Measurements from ENCODE around the gene C1QTNF8.

The C1QTNF8 gene

DNA sequence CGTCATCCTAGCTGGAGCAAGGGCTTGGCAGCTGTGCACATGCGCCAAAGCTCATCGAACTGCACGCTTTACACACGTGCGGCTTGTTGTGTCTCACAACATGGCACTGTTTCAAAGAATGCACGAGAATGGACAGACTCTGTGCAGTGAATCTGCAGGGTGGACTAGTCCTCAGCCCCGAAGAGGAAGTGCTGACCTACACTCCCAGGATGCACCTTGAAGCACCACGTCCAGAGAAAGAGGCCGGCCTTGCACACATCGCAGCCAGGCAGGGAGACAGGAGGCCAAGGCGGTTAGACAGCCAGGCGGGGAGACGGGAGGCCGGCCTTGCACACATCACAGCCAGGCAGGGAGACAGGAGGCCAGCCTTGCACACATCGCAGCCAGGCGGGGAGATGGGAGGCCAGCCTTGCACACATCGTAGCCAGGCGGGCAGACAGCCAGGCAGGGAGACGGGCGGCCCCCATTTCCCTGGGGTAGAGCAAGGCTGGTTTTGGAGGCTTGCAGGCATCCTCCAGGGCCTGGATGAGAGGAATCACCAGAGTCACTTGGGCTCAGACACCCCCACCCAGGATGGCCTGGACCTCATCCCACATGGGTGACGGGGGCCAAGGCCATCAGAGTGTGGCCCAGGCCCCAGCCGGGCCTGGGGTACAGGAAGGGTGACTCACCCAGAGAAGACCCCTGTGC, 47.9 kb upstream of the C1QTNF8 start:
- no peak overlapping the region for H3K27ac ChIP-seq (ENCODE audit: low read length)
- H3K27me3 ChIP-seq (ENCODE audit: insufficient read depth, low read length, poor library complexity), result no peaks in the 10 kb centered on the region
- TF ChIP-seq, protein P1, sequence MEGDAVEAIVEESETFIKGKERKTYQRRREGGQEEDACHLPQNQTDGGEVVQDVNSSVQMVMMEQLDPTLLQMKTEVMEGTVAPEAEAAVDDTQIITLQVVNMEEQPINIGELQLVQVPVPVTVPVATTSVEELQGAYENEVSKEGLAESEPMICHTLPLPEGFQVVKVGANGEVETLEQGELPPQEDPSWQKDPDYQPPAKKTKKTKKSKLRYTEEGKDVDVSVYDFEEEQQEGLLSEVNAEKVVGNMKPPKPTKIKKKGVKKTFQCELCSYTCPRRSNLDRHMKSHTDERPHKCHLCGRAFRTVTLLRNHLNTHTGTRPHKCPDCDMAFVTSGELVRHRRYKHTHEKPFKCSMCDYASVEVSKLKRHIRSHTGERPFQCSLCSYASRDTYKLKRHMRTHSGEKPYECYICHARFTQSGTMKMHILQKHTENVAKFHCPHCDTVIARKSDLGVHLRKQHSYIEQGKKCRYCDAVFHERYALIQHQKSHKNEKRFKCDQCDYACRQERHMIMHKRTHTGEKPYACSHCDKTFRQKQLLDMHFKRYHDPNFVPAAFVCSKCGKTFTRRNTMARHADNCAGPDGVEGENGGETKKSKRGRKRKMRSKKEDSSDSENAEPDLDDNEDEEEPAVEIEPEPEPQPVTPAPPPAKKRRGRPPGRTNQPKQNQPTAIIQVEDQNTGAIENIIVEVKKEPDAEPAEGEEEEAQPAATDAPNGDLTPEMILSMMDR (IDR thresholded peaks at IDR 0.05; ENCODE audit: borderline replicate concordance, extremely low read depth, low read length, poor library complexity, severe bottlenecking), result no peak
- no peak for TF ChIP-seq EZH2 (IDR thresholded peaks at IDR 0.05; ENCODE audit: borderline replicate concordance, low read depth, low read length, severe bottlenecking)

GRCh38 chr16:1142911-1143310, 46.9 kb upstream of the C1QTNF8 start:
- ATAC-seq (ENCODE audit: insufficient read depth, low read depth), result no peak
- Histone ChIP-seq H3K27ac (ENCODE audit: low read length) (no peak overlapping the region), H4K20me1 (ENCODE audit: insufficient read depth, low read length) (no peaks in the 10 kb centered on the region), H3K27me3 (ENCODE audit: insufficient read depth, low read length, poor library complexity) (no peaks in the 10 kb centered on the region), H3K36me3 (ENCODE audit: insufficient read depth, low read length) (no peaks in the 10 kb centered on the region), H3K4me1 (ENCODE audit: insufficient read depth, low read length) (no peaks in the 10 kb centered on the region), H3K4me2 (ENCODE audit: insufficient read depth, low read length) (no peak overlapping the region), H3K4me3 (ENCODE audit: low read depth in 1 of 2, low read length in 2 of 2) (no peak overlapping the region), H3K79me2 (ENCODE audit: insufficient read depth, low read length) (no peaks in the 10 kb centered on the region), H2AFZ (ENCODE audit: low read depth, low read length) (no peak overlapping the region), H3K9ac (ENCODE audit: low read depth, low read length) (no peak overlapping the region), H3K9me3 (ENCODE audit: insufficient read depth, low read length, severe bottlenecking) (no peaks in the 10 kb centered on the region)
- no peak for DNase-seq
- TF ChIP-seq, protein P1 (IDR thresholded peaks at IDR 0.05; ENCODE audit: borderline replicate concordance, extremely low read depth, low read length, poor library complexity, severe bottlenecking), result no peak
- TF ChIP-seq EZH2 (IDR thresholded peaks at IDR 0.05; ENCODE audit: borderline replicate concordance, low read depth, low read length, severe bottlenecking), result no peak

More for the DNA sequence above, 47.9 kb upstream of the C1QTNF8 start:
- DNase-seq (no peak), ATAC-seq (ENCODE audit: insufficient read depth, low read depth) (no peak)
- Histone ChIP-seq H2AFZ (ENCODE audit: low read depth, low read length) (no peak overlapping the region), H3K4me3 (ENCODE audit: low read depth in 1 of 2, low read length in 2 of 2) (no peak overlapping the region), H3K9me3 (ENCODE audit: insufficient read depth, low read length, severe bottlenecking) (no peaks in the 10 kb centered on the region), H3K9ac (ENCODE audit: low read depth, low read length) (no peak overlapping the region), H3K36me3 (ENCODE audit: insufficient read depth, low read length) (no peaks in the 10 kb centered on the region), H3K4me1 (ENCODE audit: insufficient read depth, low read length) (no peaks in the 10 kb centered on the region), H3K79me2 (ENCODE audit: insufficient read depth, low read length) (no peaks in the 10 kb centered on the region), H3K4me2 (ENCODE audit: insufficient read depth, low read length) (no peak overlapping the region), H4K20me1 (ENCODE audit: insufficient read depth, low read length) (no peaks in the 10 kb centered on the region)

DNA sequence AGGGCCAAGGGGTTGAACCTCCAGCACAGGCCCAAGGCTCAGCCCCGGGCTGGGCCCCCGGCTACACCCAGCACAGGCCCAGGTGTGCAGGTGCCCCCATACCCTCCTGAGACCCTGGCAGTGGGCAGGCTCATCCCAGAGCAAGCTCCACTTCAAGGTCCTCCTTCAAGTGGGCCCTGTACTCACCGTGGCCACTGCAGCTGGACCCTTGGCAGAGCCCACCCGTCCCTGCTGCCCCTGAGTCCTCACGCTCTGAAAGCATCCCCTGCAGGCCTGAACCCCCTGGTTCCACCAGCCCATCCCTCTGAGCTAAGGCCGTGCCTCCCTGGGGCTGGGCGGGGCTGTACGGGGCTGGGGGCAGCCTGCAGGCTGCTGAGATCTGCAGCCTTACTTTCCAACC, 45.7 kb upstream of the C1QTNF8 start:
- Histone ChIP-seq H3K79me2 (ENCODE audit: insufficient read depth, low read length) (no peaks in the 10 kb centered on the region), H3K9me3 (ENCODE audit: insufficient read depth, low read length, severe bottlenecking) (no peaks in the 10 kb centered on the region), H4K20me1 (ENCODE audit: insufficient read depth, low read length) (no peaks in the 10 kb centered on the region), H3K36me3 (ENCODE audit: insufficient read depth, low read length) (no peaks in the 10 kb centered on the region), H3K27ac (ENCODE audit: low read length) (no peak overlapping the region), H2AFZ (ENCODE audit: low read depth, low read length) (no peak overlapping the region), H3K4me2 (ENCODE audit: insufficient read depth, low read length) (no peak overlapping the region), H3K9ac (ENCODE audit: low read depth, low read length) (no peak overlapping the region), H3K4me1 (ENCODE audit: insufficient read depth, low read length) (no peaks in the 10 kb centered on the region), H3K4me3 (ENCODE audit: low read depth in 1 of 2, low read length in 2 of 2) (no peak overlapping the region), H3K27me3 (ENCODE audit: insufficient read depth, low read length, poor library complexity) (no peaks in the 10 kb centered on the region)
- TF ChIP-seq EZH2 (IDR thresholded peaks at IDR 0.05; ENCODE audit: borderline replicate concordance, low read depth, low read length, severe bottlenecking), result no peak
- TF ChIP-seq, protein P1 (IDR thresholded peaks at IDR 0.05; ENCODE audit: borderline replicate concordance, extremely low read depth, low read length, poor library complexity, severe bottlenecking), result no peak
- ATAC-seq (ENCODE audit: insufficient read depth, low read depth) (no peak), DNase-seq (no peak)

All from DND-41 (cell line).